HG02943 (cell line): ENCODE data around the gene SPDEF.

Experiments
- ATAC-seq: cut with Tn5 transposase; IDR thresholded peaks from one replicate; pipeline ENCODE4 v1.9.1; 2021; ENCODE audit warnings: mild to moderate bottlenecking, low read depth, moderate library complexity; ENCODE audit not compliant: unreplicated experiment

SPDEF gene

GRCh38 chr6:34490390-34491090 lies 65.6 kb downstream of the SPDEF start:
- ATAC-seq: no peak

GRCh38 chr6:34489207-34489805 lies 66.8 kb downstream of the SPDEF start:
- ATAC-seq: no peak
